HG02884 (cell line): Measurements from ENCODE around the gene ATOH7.
"Not testable (repeated sequence)": the region's sequence is repeated elsewhere in the genome, so short reads cannot be mapped to it uniquely, and the experiment has no call there.

Source experiments
- ATAC-seq: cut with Tn5 transposase; IDR thresholded peaks from one replicate; pipeline ENCODE4 v1.9.1; 2021; ENCODE audit warnings: mild to moderate bottlenecking, moderate library complexity; ENCODE audit not compliant: unreplicated experiment

The ATOH7 gene

GRCh38 chr10:68231817-68232251 is at the start of gene ATOH7:
Gene ATOH7 (minus strand): TSS chr10:68232113. CDS start chr10:68231677, 436 bp downstream.
- ATAC-seq, result no peak

DNA sequence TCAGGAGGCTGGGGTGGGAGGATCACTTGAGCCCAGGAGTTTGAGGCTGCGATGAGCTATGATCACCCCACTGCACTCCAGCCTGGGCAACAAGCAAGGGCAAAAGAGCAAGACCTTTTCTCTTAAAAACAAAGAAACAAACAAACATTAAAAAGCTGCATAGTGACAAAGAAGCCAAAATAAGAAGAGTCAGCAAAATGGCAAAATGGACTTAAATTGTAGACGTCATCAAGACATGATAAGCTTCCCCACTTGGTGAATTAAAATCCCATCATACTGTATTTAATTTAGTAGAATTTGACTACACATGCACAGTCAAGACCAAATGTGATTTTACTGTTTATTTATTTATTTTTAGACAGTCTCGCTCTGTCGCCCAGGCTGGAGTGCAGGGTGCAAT is 48.8 kb upstream of the ATOH7 start:
- no peak for ATAC-seq

- ATAC-seq, result not testable (repeated sequence)
These were observed 47.2 kb upstream of the ATOH7 start for GRCh38 chr10:68278906-68279753.

DNA sequence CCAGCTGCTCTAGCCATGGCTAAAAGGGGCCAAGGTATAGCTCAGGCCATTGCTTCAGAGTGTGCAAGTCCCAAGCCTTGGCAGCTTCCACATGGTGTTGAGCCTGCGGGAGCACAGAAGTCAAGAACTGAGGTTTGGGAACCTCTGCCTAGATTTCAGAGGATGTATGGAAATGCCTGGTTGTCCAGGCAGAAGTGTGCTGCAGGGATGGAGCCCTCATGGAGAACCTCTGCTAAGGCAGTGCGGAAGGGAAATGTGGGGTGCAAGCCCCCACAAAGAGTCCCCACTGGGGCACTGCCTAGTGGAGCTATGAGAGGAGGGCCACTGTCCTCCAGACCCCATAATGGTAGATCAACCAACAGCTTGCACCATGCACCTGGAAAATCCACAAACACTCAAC is 45.9 kb upstream of the ATOH7 start:
- ATAC-seq, result not testable (repeated sequence)

GRCh38 chr10:68276224-68276623 is 44.3 kb upstream of the ATOH7 start:
- no peak for ATAC-seq

- no peak for ATAC-seq
These were observed 43.8 kb upstream of the ATOH7 start for GRCh38 chr10:68275600-68276126.

GRCh38 chr10:68272833-68273232 is 40.9 kb upstream of the ATOH7 start:
- ATAC-seq, result no peak

DNA sequence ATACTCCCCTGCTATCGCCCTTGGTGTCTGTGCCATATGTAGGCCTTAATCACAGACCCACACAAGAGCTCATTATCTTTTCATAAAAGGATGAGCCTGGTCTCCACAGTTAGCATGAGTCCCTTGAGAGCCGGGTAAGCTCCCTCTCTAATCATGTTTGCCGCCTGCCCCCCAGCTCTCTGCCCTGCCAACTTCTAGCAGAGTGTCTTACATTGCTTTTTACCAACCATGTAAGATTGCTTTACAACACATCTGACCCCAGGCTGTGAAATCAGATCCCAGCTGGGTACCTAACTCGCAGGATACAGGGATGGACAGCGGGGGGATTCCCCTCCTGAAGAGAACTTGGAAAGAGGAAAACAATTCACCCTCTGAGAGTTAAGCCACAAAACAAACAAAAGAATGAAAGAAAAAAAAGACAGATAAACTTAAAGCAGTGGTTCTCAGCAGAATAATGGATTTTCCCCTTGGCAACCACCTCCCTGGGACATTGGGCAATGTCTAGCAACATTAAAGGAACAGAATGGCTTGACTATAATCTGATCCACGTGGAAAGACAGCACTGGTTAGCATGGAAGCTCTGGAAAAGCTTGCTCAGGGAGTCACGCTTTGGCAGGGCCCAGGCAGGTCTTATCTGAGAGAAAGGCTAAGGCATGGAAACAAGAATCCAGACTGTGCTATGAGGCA is 39.4 kb upstream of the ATOH7 start:
- no peak for ATAC-seq

DNA sequence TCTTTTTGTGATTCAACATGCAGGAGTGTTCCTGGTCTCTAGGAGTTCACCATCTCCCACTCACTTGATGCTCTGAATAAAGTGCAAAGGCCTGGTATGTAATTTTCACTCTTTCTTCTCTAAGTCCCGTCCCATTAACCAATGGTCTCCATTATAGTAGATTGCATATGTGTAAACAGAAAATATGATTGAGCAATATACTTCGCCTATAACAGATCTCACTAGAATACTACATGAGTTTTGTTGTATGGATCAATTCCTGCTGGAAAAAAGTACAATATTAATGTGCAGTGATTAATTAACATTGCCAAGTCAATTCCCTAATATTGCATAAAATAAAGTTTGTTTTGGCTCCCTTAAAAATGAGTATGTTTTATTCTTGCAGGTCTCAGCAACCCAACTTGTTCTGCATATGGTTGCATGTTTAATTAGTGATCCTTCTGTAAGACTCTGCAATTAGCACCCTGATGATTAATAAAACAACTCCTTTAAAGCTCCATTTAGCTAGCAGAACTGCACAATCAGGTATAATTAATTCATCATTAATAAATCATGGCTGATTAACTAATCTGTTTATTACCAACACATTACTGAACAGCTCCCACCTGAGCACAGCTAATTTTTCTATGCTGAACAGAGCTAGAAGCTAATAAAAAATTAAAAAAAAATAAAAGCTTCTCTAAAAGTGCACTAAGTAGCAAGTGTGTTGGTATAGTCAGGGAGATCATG is 37.8 kb upstream of the ATOH7 start:
- ATAC-seq, result no peak

- no peak for ATAC-seq
These were observed 29.4 kb upstream of the ATOH7 start for GRCh38 chr10:68261132-68261856.

DNA sequence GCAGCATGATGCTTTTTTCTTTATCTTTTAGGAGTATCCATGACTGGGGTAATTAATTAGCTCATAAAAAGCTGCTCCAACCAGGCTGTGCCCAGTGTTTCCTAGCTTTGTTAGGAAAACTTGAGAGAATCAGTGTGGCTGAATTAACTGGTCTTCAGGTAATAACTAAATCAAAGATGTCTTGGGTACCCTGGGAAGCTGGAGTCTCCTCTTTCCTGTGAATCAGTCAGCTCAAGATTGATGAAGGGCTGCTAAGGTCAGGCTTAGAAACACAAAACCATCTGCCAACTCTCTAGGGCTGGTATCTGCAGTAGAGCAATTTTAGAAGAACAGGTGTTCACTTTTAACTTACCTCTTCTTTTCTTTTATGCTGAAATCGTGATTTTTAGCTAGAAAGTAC is 21.4 kb upstream of the ATOH7 start:
- ATAC-seq, result no peak

DNA sequence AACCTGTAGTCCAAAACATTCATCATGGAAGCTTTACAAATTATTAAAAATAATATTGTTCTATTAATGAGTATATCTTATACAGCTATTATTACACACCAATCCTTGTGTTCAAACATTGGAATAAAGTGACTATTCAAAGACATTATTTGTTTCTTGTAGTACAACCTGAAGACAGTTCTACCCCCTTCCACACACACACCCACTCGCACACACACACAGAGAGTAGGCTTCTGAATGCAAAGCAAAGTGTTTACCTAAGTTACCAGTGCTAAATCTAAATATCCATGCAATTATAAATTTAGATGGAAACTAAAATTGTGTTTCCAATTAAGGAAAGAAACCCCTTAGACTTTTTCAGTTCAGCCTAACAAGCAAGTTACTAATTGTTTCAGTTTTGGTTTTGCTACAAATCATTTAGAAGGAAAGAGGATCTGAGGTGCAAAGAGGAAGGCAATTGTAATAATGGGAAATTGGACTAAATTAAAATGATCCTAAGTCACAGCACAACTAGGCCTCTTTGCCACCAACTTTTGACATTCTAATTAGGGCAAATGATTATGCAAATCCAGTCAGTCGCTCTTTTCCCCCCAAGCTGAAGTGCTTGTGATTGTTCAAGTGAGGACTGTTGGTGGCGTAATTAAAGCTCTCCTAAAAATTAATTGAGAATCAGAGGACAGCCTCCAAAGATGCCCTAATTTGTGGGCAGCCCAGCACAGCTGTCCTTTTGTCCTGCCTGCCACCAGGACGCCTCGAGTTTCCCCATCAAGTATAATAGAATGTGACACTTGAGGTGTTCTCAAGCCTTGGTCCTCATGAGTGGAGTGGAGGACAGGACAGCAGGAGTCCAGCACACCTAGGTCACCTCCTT is 19.9 kb upstream of the ATOH7 start:
- ATAC-seq, result peak; percentile 54

DNA sequence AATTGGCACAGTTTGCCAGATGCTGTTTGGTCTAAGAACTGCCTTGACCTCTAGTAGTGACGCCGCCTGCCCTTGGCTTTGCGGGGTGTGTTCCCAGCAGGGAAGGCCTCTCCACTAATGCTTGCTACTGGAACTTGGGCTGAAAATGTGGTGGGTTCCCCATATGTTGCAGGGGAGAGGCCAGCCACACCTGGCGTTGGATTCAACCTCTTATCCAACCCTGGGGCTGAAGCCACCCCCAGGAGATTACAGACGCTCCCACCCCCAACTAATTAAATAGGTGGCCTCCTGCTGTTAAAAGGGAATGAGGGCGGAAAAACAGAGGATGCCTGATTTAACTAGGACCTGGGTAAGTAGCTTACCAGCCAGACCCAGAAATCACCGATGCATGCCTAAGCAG is 19.2 kb upstream of the ATOH7 start:
- ATAC-seq, result no peak

DNA sequence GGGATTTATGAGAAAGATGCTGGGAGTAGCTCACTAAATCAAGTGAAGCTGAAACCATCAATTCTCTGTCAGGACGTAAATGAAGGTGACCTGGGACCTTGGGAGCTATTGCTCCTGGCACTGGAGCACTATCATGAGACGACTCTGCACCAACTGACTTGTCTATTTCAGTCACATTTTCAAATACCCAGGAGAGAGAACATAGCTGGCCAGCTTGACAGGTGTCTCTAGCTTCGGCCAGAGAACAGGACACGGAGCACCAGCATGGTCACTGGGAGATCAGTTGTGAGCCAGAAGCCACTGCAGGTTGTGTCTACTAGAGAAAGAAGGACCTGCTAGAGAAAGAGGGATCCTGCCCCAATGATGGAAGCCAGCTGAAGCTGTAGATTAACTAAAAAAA is 17.4 kb upstream of the ATOH7 start:
- ATAC-seq, result no peak

DNA sequence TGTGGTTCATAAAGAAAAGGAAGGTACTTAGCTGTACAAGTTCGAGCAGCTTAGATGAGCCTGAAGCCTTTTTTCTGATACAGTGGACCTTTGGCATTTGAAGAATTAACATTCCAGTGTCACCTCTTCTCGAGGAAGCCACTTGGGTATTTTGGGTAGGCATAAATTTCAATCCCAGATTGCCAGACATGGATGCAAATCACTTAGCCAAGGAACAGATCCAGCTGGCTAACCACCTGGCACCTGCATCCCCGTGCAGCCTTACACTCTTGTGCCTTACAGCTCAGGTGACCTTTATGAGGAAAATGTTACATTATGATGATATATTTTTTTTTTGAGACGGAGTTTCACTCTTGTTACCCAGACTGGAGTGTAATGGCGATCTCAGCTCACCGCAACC is 16.0 kb upstream of the ATOH7 start:
- no peak for ATAC-seq

- ATAC-seq, result not testable (repeated sequence)
These were observed 14.5 kb upstream of the ATOH7 start for GRCh38 chr10:68246397-68246796.

- no peak for ATAC-seq
These were observed 10.1 kb upstream of the ATOH7 start for GRCh38 chr10:68242051-68242450.

DNA sequence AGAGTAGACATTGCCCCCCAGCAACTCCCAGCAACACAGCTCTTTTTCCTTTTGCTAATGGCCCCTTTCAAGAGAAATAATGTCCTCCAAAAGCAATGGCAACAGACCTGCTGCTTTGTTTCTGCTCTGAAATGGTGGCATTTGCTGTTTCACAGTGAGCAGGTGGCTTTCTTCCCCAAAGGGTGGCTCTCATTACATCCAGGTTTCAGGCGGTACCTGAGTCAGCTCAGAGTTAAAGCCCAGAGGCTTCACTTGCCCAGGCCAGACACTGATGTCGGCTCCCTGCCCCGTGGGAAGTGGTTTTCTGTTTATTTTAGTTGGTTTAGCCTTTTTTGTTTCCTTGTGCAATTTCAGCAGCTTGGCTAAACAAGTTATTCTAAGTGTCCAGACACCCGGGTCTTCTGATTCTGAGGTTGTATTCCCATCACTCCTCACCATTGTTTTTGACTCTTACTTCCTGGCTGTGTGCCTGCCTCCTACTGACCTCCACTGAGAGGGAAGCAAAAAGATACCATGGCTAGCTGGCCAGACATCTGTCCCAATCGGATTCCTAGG is 7.8 kb upstream of the ATOH7 start:
- no peak for ATAC-seq

DNA sequence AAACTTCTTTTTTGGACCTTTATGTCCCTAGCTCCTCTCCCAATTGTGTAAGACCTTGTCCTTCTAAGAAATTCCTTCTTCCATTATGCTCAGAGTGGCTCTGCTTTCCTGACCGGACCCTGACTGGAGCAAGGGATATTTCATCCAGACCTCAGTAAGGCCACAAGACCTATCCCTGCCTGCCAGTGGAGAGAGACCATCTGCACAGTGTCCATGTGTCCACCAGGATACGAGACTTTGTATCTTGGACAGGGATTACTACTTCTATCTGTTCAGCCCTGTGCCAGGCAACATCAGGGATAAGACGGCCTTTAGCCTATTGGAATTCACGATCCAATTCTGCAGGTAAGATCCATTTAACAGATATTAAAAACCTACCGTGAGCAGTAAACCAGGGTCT is 7.2 kb upstream of the ATOH7 start:
- ATAC-seq, result no peak
